ENCODE data around the gene RFX8.

Gene RFX8

GRCh38 chr2:101435001-101435862 lies 39.7 kb downstream of the RFX8 start:
- no peak for TF ChIP-seq FOXP2 (optimal IDR thresholded peaks at IDR 0.05; ENCODE audit: borderline replicate concordance, extremely low read depth, extremely low read length, insufficient read depth)

- TF ChIP-seq TAF1 (IDR thresholded peaks at IDR 0.05; ENCODE audit: borderline replicate concordance, insufficient read depth, low read length) (no peak), POLR2AphosphoS5 (IDR thresholded peaks at IDR 0.05; ENCODE audit: low read depth, low read length) (no peak), REST (IDR thresholded peaks at IDR 0.05; ENCODE audit: insufficient read depth in 1 of 2, low read depth in 2 of 2, low read length in 2 of 2) (no peak), SIN3A (IDR thresholded peaks at IDR 0.05; ENCODE audit: borderline replicate concordance, insufficient read depth, low read length) (no peak), FOXP2 (optimal IDR thresholded peaks at IDR 0.05; ENCODE audit: borderline replicate concordance, extremely low read depth, extremely low read length, insufficient read depth) (no peak)
Observed at GRCh38 chr2:101433465-101433864, 41.4 kb downstream of the RFX8 start.

- no peak for TF ChIP-seq TAF1 (IDR thresholded peaks at IDR 0.05; ENCODE audit: borderline replicate concordance, insufficient read depth, low read length)
- no peak for TF ChIP-seq SIN3A (IDR thresholded peaks at IDR 0.05; ENCODE audit: borderline replicate concordance, insufficient read depth, low read length)
- no peak for TF ChIP-seq FOXP2 (optimal IDR thresholded peaks at IDR 0.05; ENCODE audit: borderline replicate concordance, extremely low read depth, extremely low read length, insufficient read depth)
- no peak for TF ChIP-seq POLR2AphosphoS5 (IDR thresholded peaks at IDR 0.05; ENCODE audit: low read depth, low read length)
Observed at GRCh38 chr2:101432411-101433181, 42.3 kb downstream of the RFX8 start.

- TF ChIP-seq POLR2AphosphoS5 (IDR thresholded peaks at IDR 0.05; ENCODE audit: low read depth, low read length) (no peak), TAF1 (IDR thresholded peaks at IDR 0.05; ENCODE audit: borderline replicate concordance, insufficient read depth, low read length) (no peak), REST (IDR thresholded peaks at IDR 0.05; ENCODE audit: insufficient read depth in 1 of 2, low read depth in 2 of 2, low read length in 2 of 2) (no peak), SIN3A (IDR thresholded peaks at IDR 0.05; ENCODE audit: borderline replicate concordance, insufficient read depth, low read length) (no peak), FOXP2 (optimal IDR thresholded peaks at IDR 0.05; ENCODE audit: borderline replicate concordance, extremely low read depth, extremely low read length, insufficient read depth) (no peak)
Observed at GRCh38 chr2:101431486-101431885, 43.4 kb downstream of the RFX8 start.

GRCh38 chr2:101430156-101430555 lies 44.8 kb downstream of the RFX8 start:
- TF ChIP-seq POLR2AphosphoS5 (IDR thresholded peaks at IDR 0.05; ENCODE audit: low read depth, low read length) (no peak), REST (IDR thresholded peaks at IDR 0.05; ENCODE audit: insufficient read depth in 1 of 2, low read depth in 2 of 2, low read length in 2 of 2) (no peak), TAF1 (IDR thresholded peaks at IDR 0.05; ENCODE audit: borderline replicate concordance, insufficient read depth, low read length) (no peak), FOXP2 (optimal IDR thresholded peaks at IDR 0.05; ENCODE audit: borderline replicate concordance, extremely low read depth, extremely low read length, insufficient read depth) (no peak), SIN3A (IDR thresholded peaks at IDR 0.05; ENCODE audit: borderline replicate concordance, insufficient read depth, low read length) (no peak)

All from PFSK-1 (cell line).